PC-9 (cell line): Measurements from ENCODE around the gene TOM1. TPM values are rescaled to one million over a fixed set of nuclear protein-coding genes. Genes with fewer than 3 reads are reported as not detected.

Source experiments
- BruUV-seq: library from RNA; stranded (reverse); fragments of 400-500 nt; replicated peaks from 2 replicates; lab custom pipeline; 2021; lab: Mats Ljungman, UMichigan
- CTCF ChIA-PET: fragments of 300-600 bp; sonication (Branson Sonifier 250); formaldehyde crosslinking; loops from one replicate; lab custom pipeline; 2022; ENCODE audit warnings: antibody characterized with exemption; lab: Charles Lee
- POLR2A ChIA-PET: fragments of 300-600 bp; sonication (Branson Sonifier 250); formaldehyde crosslinking; loops from one replicate; lab custom pipeline; 2022; ENCODE audit warnings: antibody characterized with exemption; ENCODE audit not compliant: unreplicated experiment; lab: Charles Lee
- DNase-seq, 2 experiments: peaks; one replicate each; pipeline versions ENCODE4 v3.0.0 to v3.0.0-alpha.2; 2015 to 2022; ENCODE audit warnings: mixed read lengths in 1 of 2
- H2AFZ ChIP-seq: fragments of 200-600 bp; sonication (generic); 2 replicates; pipeline ENCODE4 v1.8.1; 2017; ENCODE audit warnings: antibody characterized with exemption
- H3F3A ChIP-seq: fragments of 200-600 bp; sonication (generic); 2 replicates; pipeline ENCODE4 v1.8.1; 2017; ENCODE audit warnings: antibody characterized with exemption, mild to moderate bottlenecking, low read depth; ENCODE audit not compliant: insufficient read depth
- H3K27ac ChIP-seq: fragments of 200-600 bp; sonication (generic); 2 replicates; pipeline ENCODE4 v1.6.1; 2016; ENCODE audit warnings: mixed run types
- H3K27me3 ChIP-seq: fragments of 200-600 bp; sonication (generic); 2 replicates; pipeline ENCODE4 v1.6.1; 2016; ENCODE audit warnings: low read depth, mixed run types; ENCODE audit not compliant: insufficient read depth
- H3K36me3 ChIP-seq: fragments of 200-600 bp; sonication (generic); 2 replicates; pipeline ENCODE4 v1.6.1; 2016; ENCODE audit warnings: low read depth, mixed run types
- H3K4me1 ChIP-seq: fragments of 200-600 bp; sonication (generic); replicated peaks from 2 replicates; pipeline ENCODE4 v1.6.1; 2016; ENCODE audit warnings: mixed run types; ENCODE audit not compliant: insufficient read depth
- H3K4me2 ChIP-seq: fragments of 200-600 bp; sonication (generic); 2 replicates; pipeline ENCODE4 v1.6.1; 2017; ENCODE audit warnings: mixed run types
- H3K4me3 ChIP-seq: fragments of 200-600 bp; sonication (generic); 2 replicates; pipeline ENCODE4 v1.6.1; 2016; ENCODE audit warnings: mixed run types
- H3K79me2 ChIP-seq: fragments of 200-600 bp; sonication (generic); 2 replicates; pipeline ENCODE4 v1.6.1; 2017; ENCODE audit warnings: low read depth, mixed run types
- H3K9me2 ChIP-seq: fragments of 200-600 bp; sonication (generic); 2 replicates; pipeline ENCODE4 v1.8.1; 2017; ENCODE audit warnings: mild to moderate bottlenecking; ENCODE audit not compliant: insufficient read depth
- H3K9me3 ChIP-seq: fragments of 200-600 bp; sonication (generic); 2 replicates; pipeline ENCODE4 v1.8.1; 2016; ENCODE audit warnings: low read depth; ENCODE audit not compliant: insufficient read depth
- H4K20me1 ChIP-seq: fragments of 200-600 bp; sonication (generic); 2 replicates; pipeline ENCODE4 v1.8.1; 2017; ENCODE audit not compliant: insufficient read depth
- EZH2 ChIP-seq: fragments of 200-600 bp; sonication (generic); IDR thresholded peaks from 2 replicates; pipeline ENCODE4 v1.8.0; 2017; ENCODE audit warnings: antibody characterized with exemption, low read depth
- intact Hi-C: fragments of 100-400 bp; cut with micrococcal nuclease; formaldehyde crosslinking; loops from one replicate; pipeline ENCODE4 v1.10.0; 2022; ENCODE audit not compliant: unreplicated experiment
- total RNA-seq: library from RNA; stranded (reverse); gene quantifications from 2 replicates; pipeline ENCODE4 v1.2.3, GENCODE V29; 2021
- TF ChIP-seq, protein P1 (sequence below): fragments of 200-600 bp; sonication (generic); conservative IDR thresholded peaks from 2 replicates; pipeline ENCODE4 v1.6.1; 2017; ENCODE audit warnings: mixed run types, antibody characterized with exemption, mild to moderate bottlenecking, moderate library complexity

TOM1 gene
- total RNA-seq, 1 experiment from 2014 or later = 43.6 TPM

DNA sequence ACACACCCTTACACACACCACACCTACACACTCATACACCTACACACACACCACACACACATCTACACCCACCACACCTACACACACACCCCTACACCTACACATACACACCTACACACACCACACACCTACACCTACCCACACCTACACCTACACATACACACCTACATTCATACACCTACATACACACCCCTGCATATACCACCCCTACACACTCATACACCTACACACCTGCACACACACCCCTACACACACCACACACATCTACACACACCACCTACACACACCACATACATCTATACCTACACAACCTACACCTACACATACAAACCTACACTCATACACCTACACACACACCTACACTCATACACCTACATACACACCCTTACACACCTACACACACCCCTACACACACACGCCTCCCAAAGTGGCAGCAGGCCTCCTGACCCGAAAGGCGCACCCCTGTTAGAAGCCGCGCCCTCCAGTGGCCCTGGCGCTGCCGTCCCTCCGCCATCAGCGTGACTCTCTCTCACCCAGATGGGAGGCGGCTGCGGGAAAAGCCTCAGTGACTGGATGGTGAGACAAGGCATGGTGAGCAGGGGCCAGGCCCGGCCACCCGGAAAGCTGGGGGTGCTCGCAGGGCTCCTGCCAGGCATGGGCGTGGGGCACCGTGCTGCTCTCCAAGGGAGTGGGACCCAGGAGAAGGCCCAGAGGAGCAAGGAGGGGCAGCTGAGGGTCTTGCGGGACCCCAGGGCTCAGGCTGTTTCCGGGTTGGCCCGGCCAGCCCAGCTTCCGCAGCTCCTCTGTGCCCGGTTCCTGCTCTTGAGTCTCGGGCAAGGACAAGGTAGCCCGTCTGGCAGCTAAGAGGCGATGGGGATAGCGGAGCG lies 44.2 kb downstream of the TOM1 start:
- Histone ChIP-seq H4K20me1 (no peaks in the 10 kb centered on the region), H3K4me3 (no peak overlapping the region), H2AFZ (no peak overlapping the region), H3K27ac (no peak overlapping the region), H3K79me2 (no peaks in the 10 kb centered on the region), H3K27me3 (no peaks in the 10 kb centered on the region), H3F3A (peaks cover 9% of the 10 kb centered on the region; the same call in 1 of the 2 replicates), H3K4me2 (no peak overlapping the region), H3K4me1 (no peaks in the 10 kb centered on the region), H3K9me3 (no peaks in the 10 kb centered on the region; the same call in 1 of the 2 replicates), H3K9me2 (no peaks in the 10 kb centered on the region), H3K36me3 (peaks cover 11% of the 10 kb centered on the region)
- intact Hi-C loops = no loop called here
- no peak for DNase-seq
- TF ChIP-seq, protein P1, sequence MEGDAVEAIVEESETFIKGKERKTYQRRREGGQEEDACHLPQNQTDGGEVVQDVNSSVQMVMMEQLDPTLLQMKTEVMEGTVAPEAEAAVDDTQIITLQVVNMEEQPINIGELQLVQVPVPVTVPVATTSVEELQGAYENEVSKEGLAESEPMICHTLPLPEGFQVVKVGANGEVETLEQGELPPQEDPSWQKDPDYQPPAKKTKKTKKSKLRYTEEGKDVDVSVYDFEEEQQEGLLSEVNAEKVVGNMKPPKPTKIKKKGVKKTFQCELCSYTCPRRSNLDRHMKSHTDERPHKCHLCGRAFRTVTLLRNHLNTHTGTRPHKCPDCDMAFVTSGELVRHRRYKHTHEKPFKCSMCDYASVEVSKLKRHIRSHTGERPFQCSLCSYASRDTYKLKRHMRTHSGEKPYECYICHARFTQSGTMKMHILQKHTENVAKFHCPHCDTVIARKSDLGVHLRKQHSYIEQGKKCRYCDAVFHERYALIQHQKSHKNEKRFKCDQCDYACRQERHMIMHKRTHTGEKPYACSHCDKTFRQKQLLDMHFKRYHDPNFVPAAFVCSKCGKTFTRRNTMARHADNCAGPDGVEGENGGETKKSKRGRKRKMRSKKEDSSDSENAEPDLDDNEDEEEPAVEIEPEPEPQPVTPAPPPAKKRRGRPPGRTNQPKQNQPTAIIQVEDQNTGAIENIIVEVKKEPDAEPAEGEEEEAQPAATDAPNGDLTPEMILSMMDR = no peak
- TF ChIP-seq EZH2 = no peak
- ChIA-PET CTCF (interaction anchor here (0.6 kb wide), 1 partner anchor 37 kb away, joined by 3 read pairs; the partner anchor contains the start of gene HMOX1), POLR2A (no interaction called here)
- BruUV-seq = no TSS peak

DNA sequence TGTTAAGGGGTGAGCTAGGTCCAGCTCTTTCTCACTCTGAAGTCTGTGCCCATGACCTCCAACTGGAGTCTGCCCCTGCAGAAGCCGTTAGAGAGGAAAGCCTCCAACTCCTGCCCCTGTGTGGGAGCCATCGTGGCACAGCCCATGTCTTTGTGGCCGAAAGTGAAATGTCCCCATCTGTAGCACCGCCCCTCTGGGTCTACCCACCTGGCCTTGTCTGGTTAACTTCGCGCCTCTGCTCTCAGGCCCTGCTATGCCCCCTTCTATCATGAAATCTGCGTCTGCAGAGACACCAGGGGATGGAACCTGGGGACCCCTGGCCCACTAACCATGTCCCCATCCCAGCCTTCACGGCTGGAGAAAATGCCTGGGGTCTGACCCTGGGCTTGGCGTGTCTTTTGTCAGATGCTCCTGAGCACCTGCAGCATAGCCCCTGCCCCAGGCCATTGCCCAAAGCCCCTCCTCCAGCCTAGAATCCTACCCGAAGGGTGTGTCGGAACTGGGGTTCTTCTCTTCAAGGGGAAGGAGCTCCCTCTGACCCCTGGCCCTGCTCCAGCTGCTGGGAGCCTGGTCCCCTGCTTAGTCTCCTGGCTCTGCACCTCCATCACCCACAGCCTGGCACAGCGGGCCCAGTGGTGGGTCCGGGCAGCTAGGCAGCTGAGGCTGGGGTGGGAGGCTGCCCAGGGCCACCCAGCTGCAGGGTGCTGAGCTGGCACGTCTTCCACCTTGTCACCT lies 45.4 kb downstream of the TOM1 start:
- no TSS peak for BruUV-seq
- H4K20me1 ChIP-seq = no peaks in the 10 kb centered on the region
- no peak overlapping the region for H3K4me2 ChIP-seq
- 0 out of 2 replicates have a peak, but pooled peaks cover under 1% of the 10 kb centered on the region for H3K4me1 ChIP-seq
- peaks cover 13% of the 10 kb centered on the region for H3F3A ChIP-seq
- H2AFZ ChIP-seq = no peak overlapping the region
- H3K9me3 ChIP-seq = no peaks in the 10 kb centered on the region; the same call in 1 of the 2 replicates
- no peaks in the 10 kb centered on the region for H3K79me2 ChIP-seq
- H3K27ac ChIP-seq = no peak overlapping the region
- no peak for TF ChIP-seq EZH2
- TF ChIP-seq, protein P1 = no peak
- no peaks in the 10 kb centered on the region for H3K9me2 ChIP-seq
- ChIA-PET POLR2A (interaction anchor here (0.7 kb wide), 1 partner anchor 242 kb away, joined by 5 read pairs; no protein-coding TSS in a partner anchor), CTCF (no interaction called here)
- peaks cover 11% of the 10 kb centered on the region for H3K36me3 ChIP-seq
- H3K27me3 ChIP-seq = no peaks in the 10 kb centered on the region
- no peak for DNase-seq
- H3K4me3 ChIP-seq = no peak overlapping the region
- intact Hi-C loops = no loop called here

DNA sequence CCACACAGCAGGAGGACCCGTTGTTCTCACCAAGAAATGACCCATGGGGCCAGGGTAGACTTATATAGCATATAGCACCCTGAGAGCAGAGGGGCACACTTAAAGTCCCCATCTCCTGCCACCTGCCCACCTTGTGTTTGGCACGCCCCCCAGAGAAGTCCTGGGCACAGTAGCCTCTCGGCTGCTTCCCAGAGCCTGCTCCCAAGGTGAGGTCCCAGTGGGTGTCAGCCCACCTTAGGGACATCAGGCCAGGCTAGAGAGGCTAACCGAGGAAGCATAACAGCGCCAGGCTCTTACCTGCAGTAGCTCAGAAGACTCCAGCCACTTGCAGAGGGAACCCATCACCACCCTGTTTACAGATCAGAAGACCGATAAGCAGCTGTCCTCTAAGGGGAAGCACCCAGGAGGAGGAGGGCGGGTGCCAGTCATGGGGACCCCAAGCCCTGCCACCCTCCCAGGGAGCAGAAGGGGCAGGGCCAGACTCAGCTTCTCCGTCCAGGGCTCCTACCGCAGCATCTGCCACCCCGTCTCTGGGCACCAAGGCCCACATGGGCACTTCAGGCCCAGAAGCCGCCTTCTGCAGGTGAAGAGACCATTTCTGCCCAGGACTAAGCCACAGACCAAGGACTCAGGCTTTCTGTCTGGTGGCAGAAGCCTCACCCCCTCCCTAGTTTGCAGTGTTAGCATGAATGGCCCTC lies 46.3 kb downstream of the TOM1 start:
- intact Hi-C loops = no loop called here
- CTCF ChIA-PET = no interaction called here
- POLR2A ChIA-PET = interaction anchor here (0.7 kb wide), 1 partner anchor 241 kb away, joined by 5 read pairs; no protein-coding TSS in a partner anchor
- 0 out of 2 replicates have a peak, but pooled peaks cover 5% of the 10 kb centered on the region for H3K4me1 ChIP-seq
- H3K9me3 ChIP-seq = no peaks in the 10 kb centered on the region; the same call in 1 of the 2 replicates
- no peak for DNase-seq
- H2AFZ ChIP-seq = no peak overlapping the region
- H3K4me3 ChIP-seq = no peak overlapping the region
- BruUV-seq = no TSS peak
- TF ChIP-seq, protein P1 = no peak
- TF ChIP-seq EZH2 = no peak
- no peak overlapping the region for H3K4me2 ChIP-seq
- no peak overlapping the region for H3K27ac ChIP-seq
- H3K36me3 ChIP-seq = peaks cover 11% of the 10 kb centered on the region
- no peaks in the 10 kb centered on the region for H4K20me1 ChIP-seq
- H3K27me3 ChIP-seq = no peaks in the 10 kb centered on the region
- no peaks in the 10 kb centered on the region for H3K79me2 ChIP-seq
- no peaks in the 10 kb centered on the region for H3K9me2 ChIP-seq
- H3F3A ChIP-seq = peaks cover 18% of the 10 kb centered on the region
